HG03457 (cell line): ENCODE results near the gene POMT1.

Experiments used
- ATAC-seq: cut with Tn5 transposase; IDR thresholded peaks from one replicate; pipeline ENCODE4 v1.9.1; 2021; ENCODE audit warnings: moderate number of reproducible peaks; ENCODE audit not compliant: unreplicated experiment

POMT1 gene

DNA sequence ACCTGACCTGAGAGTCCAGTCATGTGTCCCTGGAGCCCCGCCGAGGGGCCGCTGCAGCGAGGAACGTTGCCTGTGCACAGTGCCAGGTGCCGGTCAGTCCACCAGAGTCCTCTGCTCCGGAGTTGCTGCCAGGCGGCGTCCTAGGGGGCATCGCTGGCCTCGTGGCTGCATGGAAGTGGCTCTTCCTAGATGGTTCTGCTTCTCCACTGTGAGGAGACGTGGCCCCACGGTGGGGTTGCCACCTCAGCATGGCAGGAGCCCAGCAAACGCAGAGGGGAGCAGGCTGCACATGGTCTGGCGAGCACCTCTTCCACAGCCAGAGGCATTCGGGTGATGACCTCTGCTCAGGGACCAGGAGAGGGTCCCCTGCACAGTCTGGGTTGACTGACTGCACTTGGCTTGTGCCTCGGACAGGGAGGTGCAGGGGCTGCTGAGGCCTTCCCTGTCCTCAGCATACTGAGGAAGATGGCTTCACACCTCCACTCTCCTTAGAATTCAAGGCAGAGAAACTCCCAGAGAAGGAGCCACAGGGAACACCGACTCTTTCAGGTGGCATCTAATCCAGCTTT lies 25.9 kb upstream of the POMT1 start:
- no peak for ATAC-seq

DNA sequence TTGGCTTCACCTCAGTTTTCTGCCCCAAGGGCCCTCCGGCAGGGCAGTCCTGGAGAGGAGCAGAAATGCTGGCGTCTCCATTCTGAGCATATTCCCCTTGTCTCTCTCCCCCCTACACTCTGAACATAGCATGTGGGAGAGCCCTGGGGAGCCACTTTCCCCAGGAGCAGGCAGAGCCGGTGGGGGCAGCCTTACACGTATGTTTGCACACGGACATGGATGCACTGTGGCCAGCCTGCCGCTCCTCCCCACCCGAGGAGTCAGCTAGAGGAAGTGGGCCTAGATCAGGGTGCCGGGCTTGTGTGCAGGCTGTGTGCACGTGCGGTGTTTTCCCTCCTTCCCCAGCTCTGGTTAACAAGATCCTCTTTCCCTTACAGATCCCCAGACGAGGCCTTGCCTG lies 25.4 kb upstream of the POMT1 start:
- no peak for ATAC-seq

- ATAC-seq: no peak
Observed at GRCh38 chr9:131477816-131478419, 24.8 kb upstream of the POMT1 start.

DNA sequence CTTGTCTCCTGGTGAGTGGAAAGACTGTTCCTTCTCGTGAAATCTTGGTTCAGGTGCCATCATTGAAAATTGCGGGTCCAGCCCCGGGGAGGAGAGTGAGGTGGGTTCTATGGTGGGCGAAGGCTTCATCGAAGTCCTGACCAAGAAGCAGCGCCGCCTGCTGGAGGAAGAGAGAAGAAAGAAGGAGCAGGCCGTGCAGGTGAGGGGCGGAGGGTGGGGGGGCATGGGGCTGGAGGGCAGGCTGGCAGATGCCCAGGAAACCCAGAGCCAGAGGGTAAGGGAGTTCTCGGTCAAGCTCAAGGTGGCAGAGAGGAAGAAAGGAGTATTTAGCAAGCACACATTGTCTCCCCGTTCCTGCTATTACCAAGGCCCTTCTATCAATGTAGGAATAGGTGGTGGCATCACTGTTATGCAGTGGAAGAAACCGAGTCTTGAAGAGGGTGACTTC lies 24.3 kb upstream of the POMT1 start:
- no peak for ATAC-seq

GRCh38 chr9:131478911-131479310 lies 23.8 kb upstream of the POMT1 start:
- ATAC-seq: no peak

DNA sequence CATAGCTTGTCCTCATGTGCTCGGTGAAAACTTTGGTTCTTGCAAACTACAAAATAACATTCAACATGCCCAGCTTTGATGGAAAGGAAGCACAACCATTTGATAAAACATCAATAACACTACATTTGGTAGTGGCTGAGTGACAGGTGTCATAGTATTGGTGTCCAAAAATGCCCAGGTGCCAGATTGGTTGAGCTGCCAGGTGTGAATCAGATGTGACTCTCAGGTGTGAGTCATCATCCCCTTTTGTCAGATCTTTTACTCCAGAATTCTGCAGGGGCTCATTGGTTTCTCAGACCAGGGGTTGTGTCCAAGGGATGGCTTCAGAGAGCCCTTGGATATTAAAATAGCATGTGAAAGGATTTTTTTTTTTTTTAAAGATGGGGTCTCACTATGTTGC lies 22.5 kb upstream of the POMT1 start:
- ATAC-seq: no peak

DNA sequence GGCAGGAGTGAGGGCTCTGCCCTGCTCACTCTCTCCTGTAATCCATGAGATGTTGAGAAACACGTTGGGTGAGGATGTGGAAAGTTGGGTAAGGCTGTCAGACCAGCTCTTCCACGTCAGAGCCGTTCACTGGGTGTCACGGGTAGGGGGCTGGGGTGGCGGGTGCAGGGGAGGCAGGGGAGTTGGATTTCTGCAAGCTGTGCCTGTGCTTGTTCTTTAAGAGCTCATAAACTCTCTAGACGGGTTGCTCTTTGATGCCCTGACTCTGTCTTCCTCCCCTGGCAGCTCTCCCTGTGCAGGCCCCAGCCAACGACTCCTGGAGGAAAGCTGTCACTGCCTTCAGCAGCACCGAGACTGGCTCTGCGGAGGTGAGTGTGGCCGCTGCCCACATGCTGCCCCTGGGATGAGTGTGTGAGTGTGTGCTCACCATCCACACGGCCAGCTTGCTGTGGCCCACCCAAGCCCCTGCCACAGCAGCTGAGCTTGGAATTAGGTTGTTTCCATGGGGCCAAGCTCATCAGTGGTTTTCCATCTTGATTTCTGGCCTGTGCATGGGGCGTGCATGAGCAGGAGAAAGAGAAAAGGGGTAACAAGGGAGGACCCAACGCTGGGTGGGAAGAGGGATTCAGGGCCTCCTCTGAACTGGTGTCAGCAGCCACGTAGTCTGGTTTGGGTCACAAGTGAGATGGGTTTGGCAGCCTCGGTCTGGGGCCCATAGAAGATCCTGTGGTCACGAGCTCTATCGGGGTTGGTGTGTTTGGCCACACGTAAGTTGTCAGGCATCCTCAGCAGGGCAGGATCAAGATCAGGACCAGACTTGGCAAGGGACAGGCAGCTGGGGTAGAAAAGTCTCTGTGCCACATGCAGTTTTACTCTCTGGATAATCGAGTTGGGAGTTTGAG lies 21.0 kb upstream of the POMT1 start:
- ATAC-seq: no peak

- no peak for ATAC-seq
Observed at GRCh38 chr9:131482343-131483006, 20.2 kb upstream of the POMT1 start.

DNA sequence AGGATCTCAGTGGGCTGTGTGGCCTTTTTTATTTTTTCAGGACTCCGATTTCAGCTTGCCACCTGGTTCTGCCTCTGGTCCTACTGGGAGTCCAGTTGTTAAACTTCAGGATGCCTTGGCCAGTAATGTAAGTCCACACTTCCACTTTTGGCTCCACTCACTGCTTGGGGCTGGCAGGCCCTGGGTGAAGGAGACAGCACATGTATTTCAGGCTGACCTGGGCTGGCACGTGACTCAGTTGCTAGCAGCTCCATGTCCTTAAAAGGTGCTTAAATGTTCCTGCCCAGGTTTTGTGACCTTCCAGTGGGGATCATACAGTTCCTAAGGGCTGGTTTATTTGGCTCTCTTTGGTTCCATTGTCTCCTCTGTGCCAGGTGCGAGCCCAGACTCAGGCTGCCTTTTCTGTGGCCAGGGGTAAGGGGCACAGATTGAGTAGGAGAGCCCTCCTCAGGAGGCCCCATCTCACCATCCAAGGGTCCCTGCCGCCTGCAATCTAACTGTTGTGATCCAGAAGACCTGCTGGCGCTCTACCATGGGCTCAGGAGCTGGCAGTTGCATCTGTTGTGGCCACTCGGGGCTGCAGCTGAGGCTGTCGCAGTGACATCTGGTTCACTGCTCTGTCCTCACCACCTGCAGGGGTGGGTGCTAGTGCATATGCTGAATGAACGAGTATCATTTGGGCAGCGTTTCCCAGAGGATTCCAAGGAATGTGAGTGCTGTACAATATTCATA lies 19.2 kb upstream of the POMT1 start:
- no peak for ATAC-seq

GRCh38 chr9:131484051-131484445 lies 18.7 kb upstream of the POMT1 start:
- ATAC-seq: no peak

DNA sequence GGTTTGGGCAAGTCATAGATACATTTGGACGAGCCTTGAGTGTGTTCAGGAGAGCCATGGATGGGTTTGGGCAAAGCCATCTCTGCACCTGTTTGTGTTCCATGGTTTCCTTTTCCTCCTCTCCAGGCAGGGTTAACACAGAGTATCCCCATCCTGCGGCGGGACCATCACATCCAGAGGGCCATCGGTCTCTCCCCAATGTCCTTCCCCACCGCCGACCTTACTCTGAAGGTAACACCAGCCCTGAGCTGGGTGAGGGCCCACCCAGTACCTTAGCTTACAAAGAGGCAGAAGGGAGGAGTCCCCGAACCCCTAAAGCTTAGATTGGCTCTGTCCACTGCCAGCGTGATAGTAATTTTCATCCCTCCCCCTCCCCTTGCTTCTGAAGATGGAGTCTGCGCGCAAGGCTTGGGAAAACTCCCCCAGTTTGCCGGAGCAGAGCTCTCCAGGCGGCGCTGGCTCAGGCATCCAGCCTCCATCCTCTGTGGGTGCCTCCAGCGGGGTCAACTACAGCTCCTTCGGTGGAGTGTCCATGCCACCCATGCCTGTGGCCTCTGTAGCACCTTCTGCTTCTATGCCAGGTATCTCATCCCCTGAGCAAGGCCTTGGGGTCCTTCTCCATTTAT lies 18.0 kb upstream of the POMT1 start:
- ATAC-seq: no peak

DNA sequence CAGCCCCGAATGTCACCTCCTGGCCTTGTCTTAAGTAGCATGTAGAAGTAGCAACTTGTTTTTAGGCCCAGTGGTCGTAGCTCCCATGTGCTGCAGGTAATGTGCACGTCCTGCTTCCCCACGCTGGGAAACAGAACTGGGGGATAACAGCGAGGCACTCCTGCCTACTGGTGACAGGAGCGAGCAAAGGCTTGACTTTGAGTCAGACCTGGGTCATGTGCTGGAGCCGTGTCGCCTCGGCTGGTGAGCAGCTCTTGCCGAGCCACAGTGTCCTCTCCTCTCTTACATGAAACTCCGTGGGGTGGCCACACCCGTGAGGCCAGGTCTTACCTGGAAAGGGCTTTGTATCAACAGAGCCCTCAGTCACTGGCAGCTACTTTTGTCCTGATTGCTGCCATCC lies 17.5 kb upstream of the POMT1 start:
- no peak for ATAC-seq

DNA sequence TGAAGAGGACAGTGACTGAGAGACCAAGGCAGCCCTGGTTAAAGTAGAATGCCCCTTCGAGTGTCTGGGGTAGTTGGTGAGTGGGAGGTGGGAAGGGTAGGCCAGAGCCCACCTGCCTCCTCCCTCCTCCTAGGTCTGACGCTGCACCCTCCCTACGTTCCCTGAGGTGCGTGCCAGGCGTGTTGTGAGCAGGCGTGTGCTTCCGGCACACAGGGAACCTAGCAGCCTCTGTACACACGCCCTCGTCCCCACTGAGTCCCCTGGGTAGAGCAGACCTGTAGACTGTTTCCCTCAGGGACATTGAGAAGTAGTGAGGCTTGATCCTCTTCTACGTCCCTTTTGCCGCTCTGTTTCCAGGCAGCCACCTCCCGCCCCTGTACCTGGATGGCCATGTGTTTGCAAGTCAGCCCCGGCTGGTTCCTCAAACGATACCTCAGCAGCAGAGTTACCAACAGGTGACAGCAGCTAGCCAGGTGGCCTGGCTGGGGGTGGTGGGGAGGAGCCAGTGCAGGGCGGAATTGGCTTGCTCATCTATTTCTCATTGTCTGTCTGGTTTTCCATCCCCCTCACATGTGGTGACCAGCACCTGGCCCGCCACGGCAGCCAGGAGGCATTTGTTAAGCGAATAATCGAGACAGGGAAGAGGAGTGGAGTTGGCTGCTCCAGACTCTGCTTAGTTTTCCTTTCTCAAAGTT lies 16.8 kb upstream of the POMT1 start:
- ATAC-seq: no peak

GRCh38 chr9:131487001-131487400 lies 15.7 kb upstream of the POMT1 start:
- ATAC-seq: no peak

GRCh38 chr9:131487621-131488031 lies 15.1 kb upstream of the POMT1 start:
- ATAC-seq: no peak

- no peak for ATAC-seq
Observed at GRCh38 chr9:131490514-131490913, 12.2 kb upstream of the POMT1 start.

DNA sequence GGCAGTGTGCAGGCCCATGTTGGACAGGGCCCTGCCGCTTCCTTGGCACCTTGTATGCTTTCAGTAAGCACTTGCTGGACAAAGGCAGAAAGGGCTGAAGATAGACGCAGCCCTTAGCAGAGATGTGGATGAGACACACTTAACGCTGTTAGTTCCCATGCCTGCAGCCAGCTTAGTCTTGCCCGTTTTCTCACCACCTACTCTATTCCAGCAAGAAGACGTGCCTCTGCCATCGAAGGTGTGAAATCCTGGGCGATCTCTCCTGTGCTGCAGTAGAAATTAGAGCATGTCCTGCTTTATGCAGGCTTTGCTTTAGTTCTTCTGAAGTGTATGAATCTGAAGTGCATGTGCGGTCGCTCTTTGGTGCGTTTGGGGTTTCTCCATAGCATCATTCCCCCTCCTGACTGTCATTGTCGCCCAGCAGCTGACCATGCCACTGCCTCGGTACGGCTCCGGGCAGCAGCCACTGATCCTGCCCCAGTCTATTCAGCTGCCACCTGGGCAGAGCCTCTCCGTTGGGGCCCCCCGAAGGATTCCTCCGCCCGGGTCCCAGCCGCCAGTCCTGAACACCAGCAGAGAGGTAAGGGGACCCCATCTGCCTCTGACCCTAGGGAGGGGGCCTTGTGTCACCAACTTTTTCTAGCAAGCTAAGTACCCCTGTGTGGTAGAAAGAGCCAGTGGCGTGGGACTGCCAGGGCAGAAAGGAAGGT lies 11.6 kb upstream of the POMT1 start:
- no peak for ATAC-seq

- no peak for ATAC-seq
Observed at GRCh38 chr9:131492070-131492469, 10.6 kb upstream of the POMT1 start.

- no peak for ATAC-seq
Observed at GRCh38 chr9:131494296-131494870, 8.3 kb upstream of the POMT1 start.
